ENCODE data around the gene SLC48A1. TPM values are rescaled to one million over a fixed set of nuclear protein-coding genes. Genes with fewer than 3 reads are reported as not detected.

The SLC48A1 gene
- polyA plus RNA-seq, 3 donors = 9.4 to 19.6 (median 15.8) TPM

GRCh38 chr12:47736216-47736615 is 36.8 kb upstream of the SLC48A1 start:
- H2AFZ ChIP-seq (ENCODE audit: insufficient read depth, low read depth, low read length, poor library complexity, severe bottlenecking) = no peak overlapping the region
- no peak overlapping the region for H3K4me2 ChIP-seq (replicated peaks; ENCODE audit: extremely low read depth, low read length, poor library complexity, severe bottlenecking)
- H3K36me3 ChIP-seq (replicated peaks in 1 of 2; ENCODE audit: control insufficient read depth in 1 of 2, insufficient read depth in 2 of 2, low read length in 2 of 2) = no peaks in the 10 kb centered on the region
- 0% methylated on average over 1 of the region's 4 CpGs for WGBS (ENCODE audit: insufficient coverage)
- no peak for TF ChIP-seq CTCF (IDR thresholded peaks at IDR 0.05)
- Mint-ChIP-seq H3K27ac (no peak overlapping the region), H3K4me1 (peaks cover 50% of the 10 kb centered on the region), H3K27me3 (ENCODE audit: low read depth in 3 of 3) (peaks cover 5 to 11% (median 7%) of the 10 kb centered on the region in 3 donors), H3K36me3 (peaks cover 0 to 2% of the 10 kb centered on the region in 2 donors), H3K4me3 (no peak overlapping the region), H3K9me3 (peaks cover 0 to 1% (median 0%) of the 10 kb centered on the region in 7 donors)
- no peak overlapping the region for H3K4me3 ChIP-seq (replicated peaks in 1 of 3; ENCODE audit: low read depth in 2 of 3, low read length in 3 of 3)
- H3K4me1 ChIP-seq (ENCODE audit: control insufficient read depth in 1 of 2, insufficient read depth in 2 of 2, low read length in 2 of 2) = peaks cover 35 to 46% of the 10 kb centered on the region in 2 donors
- H3K79me2 ChIP-seq (ENCODE audit: insufficient read depth, low read length) = no peaks in the 10 kb centered on the region
- H3K9ac ChIP-seq (ENCODE audit: insufficient read depth, low read length, poor library complexity, severe bottlenecking) = no peak overlapping the region
- no peak for DNase-seq
- intact Hi-C loops (cut with micrococcal nuclease) = no loop called here
- no peaks in the 10 kb centered on the region for H3K9me3 ChIP-seq (replicated peaks in 1 of 2; ENCODE audit: control insufficient read depth in 1 of 2, insufficient read depth in 1 of 2, low read length in 2 of 2)
- no peak overlapping the region for H3K27ac ChIP-seq (ENCODE audit: low read depth in 1 of 2, low read length in 2 of 2)
- no peaks in the 10 kb centered on the region for H3K27me3 ChIP-seq (ENCODE audit: control insufficient read depth in 2 of 2, insufficient read depth in 2 of 2, low read length in 2 of 2)
- H4K20me1 ChIP-seq (ENCODE audit: insufficient read depth, low read length) = no peaks in the 10 kb centered on the region

DNA sequence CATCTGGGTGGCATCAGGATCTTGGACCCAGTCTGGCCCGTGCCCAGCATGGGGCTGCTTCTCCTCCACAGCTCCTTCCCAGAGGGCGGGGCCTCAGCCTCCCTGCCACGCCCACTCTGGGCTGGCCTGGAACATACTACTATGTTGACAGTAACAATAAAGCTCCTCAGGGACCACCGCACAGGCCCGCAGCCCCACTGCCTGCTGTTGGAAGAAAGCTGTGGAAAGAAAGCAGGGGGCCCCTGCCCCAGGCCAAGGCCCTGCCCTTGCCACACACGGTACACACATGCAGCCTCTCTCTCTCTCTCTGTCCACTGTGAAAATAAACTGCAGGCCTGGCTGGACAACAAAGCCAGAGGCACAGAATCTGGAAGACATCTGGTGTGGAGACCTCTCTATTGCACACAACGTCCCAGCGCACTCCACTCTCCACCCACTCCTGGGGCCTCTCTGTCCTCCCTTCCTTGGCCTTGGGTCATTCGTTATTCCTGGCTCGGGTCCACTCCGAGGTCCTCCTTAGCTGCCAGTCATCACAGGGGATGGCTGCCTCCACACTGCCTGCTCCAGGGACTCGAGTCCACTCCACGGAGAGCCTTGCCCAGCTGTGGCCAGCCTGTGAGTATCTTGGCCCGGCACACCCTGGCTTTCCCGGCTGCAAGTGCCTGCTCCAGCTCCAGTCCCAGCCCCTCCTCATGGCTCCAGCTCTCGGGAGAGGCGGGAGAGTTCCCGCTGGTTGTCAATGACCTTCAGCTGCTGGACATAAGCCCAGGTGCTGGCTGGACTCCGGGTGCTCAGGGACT is 36.0 kb upstream of the SLC48A1 start:
- H3K27me3 ChIP-seq (ENCODE audit: control insufficient read depth in 2 of 2, insufficient read depth in 2 of 2, low read length in 2 of 2) = no peaks in the 10 kb centered on the region
- Mint-ChIP-seq H3K4me3 (no peak overlapping the region), H3K4me1 (peaks cover 54% of the 10 kb centered on the region), H3K9me3 (peaks cover 0 to 1% (median 0%) of the 10 kb centered on the region in 7 donors), H3K27ac (peak overlapping the region in 1 of 7 donors; percentile 50), H3K27me3 (ENCODE audit: low read depth in 3 of 3) (peaks cover 5 to 11% (median 7%) of the 10 kb centered on the region in 3 donors), H3K36me3 (peaks cover 0 to 2% of the 10 kb centered on the region in 2 donors)
- intact Hi-C loops (cut with micrococcal nuclease) = no loop called here
- DNase-seq = no peak
- H3K27ac ChIP-seq (ENCODE audit: low read depth in 1 of 2, low read length in 2 of 2) = no peak overlapping the region
- no peak overlapping the region for H2AFZ ChIP-seq (ENCODE audit: insufficient read depth, low read depth, low read length, poor library complexity, severe bottlenecking)
- no peak overlapping the region for H3K4me2 ChIP-seq (replicated peaks; ENCODE audit: extremely low read depth, low read length, poor library complexity, severe bottlenecking)
- H4K20me1 ChIP-seq (ENCODE audit: insufficient read depth, low read length) = no peaks in the 10 kb centered on the region
- H3K9me3 ChIP-seq (replicated peaks in 1 of 2; ENCODE audit: control insufficient read depth in 1 of 2, insufficient read depth in 1 of 2, low read length in 2 of 2) = no peaks in the 10 kb centered on the region
- no peak overlapping the region for H3K4me3 ChIP-seq (replicated peaks in 1 of 3; ENCODE audit: low read depth in 2 of 3, low read length in 3 of 3)
- 97% methylated on average over 13 of the region's 19 CpGs for whole genome bisulfite sequencing (ENCODE audit: insufficient coverage)
- TF ChIP-seq CTCF (IDR thresholded peaks at IDR 0.05) = no peak
- H3K4me1 ChIP-seq (ENCODE audit: control insufficient read depth in 1 of 2, insufficient read depth in 2 of 2, low read length in 2 of 2) = peaks cover 40 to 52% of the 10 kb centered on the region in 2 donors
- no peak overlapping the region for H3K9ac ChIP-seq (ENCODE audit: insufficient read depth, low read length, poor library complexity, severe bottlenecking)
- H3K79me2 ChIP-seq (ENCODE audit: insufficient read depth, low read length) = no peaks in the 10 kb centered on the region
- no peaks in the 10 kb centered on the region for H3K36me3 ChIP-seq (replicated peaks in 1 of 2; ENCODE audit: control insufficient read depth in 1 of 2, insufficient read depth in 2 of 2, low read length in 2 of 2)

Measured in CD14-positive monocyte (primary cell).